GM15510 (cell line): ENCODE data around the gene TRMT61A.

Experiments
- POLR2A ChIP-seq: IDR thresholded peaks from 3 replicates; pipeline ENCODE4 v1.6.1; 2011; ENCODE audit warnings: borderline replicate concordance; ENCODE audit not compliant: insufficient read length; ENCODE audit errors: extremely low read depth

TRMT61A gene

DNA sequence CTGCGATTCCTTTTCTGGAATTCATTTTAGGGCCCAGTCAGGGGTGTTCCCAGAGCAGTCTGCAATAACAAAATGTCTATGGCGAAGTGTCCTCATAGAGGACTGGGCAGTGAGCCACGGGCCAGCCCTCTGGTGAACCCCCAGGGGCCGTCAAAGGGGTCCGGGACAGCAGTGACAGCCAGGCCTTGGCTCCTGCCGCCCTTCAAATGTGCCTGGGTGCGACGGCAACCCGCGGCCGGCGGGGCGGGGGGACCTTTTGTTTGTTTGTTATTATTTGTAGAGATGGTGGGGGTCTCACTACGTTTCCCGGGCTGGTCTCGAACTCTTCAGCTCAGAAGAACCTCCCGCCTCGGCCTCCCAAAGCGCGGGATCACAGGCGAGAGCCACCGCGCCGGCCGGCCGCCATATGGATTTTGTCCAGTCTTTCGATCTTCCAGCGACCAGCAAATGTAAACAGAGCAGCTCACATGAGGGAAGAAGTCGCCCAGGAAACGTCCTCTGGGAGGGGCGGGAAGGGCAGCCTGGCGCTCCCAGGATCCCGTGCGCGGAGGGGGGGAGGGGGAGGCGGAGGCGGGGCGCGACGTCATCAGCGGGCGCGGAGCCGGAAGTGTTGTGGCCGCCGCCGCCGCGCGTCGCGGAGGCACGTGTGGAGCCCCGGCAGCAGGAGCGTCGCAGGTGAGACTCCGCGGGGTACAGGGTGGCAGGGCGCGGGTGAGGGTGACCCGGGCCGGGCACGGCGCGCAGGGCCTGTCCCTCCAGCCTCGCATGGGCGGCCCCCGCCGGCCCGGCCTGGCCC is at the start of gene TRMT61A:
TSS of gene TRMT61A (plus strand) at position 610 of the 796 bp plus-strand sequence. CDS start 783 bp downstream, outside the sequence.
- TF ChIP-seq POLR2A, result peak; percentile 75

DNA sequence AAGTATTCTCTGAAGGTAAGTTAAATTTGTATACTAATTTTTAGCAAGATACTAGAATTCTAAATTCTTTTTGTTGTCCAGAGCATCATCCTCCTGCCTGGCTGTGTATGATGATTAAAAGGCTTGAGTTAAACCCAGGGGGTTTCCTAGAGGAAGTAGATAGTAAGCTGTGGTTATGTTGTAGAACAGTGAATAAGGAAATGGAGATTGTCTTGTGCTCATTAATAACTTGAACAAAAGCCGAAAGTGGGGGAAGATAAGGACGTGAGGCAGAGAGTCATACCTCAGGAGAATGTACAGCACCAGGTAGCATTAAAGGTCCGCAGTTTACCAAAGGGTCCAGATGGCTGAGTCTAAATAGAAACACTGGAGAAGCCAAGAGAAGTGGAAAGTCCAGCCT is 48.4 kb upstream of the TRMT61A start:
- no peak for TF ChIP-seq POLR2A

DNA sequence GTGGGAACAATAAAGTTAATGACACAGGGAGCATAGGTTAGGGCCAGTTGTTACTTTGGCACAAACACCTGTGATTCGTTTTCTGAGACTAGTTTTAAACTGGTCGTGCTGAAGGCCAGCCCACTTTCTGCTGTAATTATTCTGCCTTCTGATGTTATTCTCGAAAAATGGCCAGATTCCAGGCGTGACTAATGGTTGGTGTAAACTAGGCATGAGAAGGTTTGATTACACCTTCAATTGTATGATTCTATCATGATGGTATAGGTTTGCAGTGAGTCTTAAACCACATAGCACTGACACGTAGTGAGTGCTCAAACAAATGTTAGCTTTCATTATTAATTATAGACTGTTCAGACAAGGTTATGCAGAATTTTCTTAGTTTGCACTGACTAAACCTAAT is 45.4 kb upstream of the TRMT61A start:
- no peak for TF ChIP-seq POLR2A

DNA sequence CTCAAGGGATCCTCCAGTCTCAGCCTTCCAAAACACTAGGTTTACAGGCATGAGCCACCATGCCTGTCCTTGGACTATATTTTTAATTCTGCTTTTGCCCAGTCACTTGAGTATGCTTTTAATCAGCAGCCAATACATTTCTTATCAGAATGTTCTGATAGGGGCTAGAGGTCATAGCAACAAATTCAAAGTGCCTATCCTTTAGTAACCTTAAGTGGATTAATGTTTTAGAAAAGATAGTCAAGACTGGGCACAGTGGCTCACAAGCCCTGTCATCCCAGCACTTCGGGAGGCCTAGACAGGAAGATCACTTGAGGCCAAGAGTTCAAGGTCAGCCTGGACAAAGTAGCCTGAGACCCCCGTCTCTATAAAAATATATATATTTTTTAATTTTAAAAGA is 43.5 kb upstream of the TRMT61A start:
- TF ChIP-seq POLR2A, result no peak

DNA sequence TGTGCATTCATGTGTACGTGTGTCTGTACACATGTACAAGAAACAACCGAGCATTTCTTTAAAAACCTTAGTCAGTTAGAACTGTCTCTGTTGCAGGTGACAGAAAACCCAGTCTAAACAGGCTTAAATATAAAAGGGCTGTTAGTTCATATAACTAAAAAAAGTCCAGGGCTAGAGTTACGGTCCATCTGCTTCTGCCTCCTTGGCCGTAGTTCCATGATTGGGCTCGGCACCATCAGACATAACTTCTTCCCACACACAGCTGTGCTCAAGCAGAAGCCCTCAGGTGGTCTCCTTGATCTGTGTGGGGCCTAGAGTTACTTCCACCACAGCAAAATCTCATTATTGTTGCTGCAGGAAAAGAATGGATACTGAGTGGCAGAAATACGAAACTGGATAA is 40.9 kb upstream of the TRMT61A start:
- no peak for TF ChIP-seq POLR2A

DNA sequence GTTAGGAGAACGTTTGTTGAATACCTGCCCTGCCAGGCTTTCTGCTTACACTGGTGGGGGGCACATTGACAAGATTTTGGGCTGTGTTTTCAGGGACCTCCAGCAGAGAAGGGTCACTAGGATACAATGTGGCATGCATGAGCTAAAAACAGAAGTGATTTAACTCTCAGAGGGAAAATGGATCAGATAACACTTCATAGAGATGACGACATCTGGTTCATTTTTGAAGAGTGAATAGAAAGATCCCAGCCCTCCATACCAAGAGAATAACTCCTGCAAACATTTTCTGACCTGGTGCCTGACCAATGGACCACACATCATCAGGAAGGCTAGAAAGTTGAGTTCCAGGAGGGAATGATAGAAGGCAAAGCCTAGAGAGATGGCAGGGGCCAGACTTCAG is 40.0 kb upstream of the TRMT61A start:
- no peak for TF ChIP-seq POLR2A

DNA sequence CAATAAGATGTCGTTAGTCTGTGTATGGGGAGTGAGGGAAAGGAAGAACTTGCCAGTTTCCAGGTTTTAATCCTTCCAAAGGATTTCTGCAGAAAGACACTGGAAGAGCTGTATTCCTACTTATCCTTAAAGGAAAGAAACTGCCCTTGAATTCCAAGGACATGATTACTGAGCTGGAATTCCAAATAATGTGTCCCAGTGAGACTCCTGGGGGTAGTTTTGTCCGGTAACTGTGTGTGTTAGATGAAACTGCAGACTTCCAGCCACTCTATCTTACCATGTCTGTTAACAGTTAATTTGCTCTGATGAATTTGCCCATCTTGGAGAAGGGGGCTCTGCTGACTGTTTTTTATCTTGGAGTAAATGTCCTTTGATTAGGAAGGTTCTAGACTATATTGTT is 39.4 kb upstream of the TRMT61A start:
- TF ChIP-seq POLR2A, result no peak

DNA sequence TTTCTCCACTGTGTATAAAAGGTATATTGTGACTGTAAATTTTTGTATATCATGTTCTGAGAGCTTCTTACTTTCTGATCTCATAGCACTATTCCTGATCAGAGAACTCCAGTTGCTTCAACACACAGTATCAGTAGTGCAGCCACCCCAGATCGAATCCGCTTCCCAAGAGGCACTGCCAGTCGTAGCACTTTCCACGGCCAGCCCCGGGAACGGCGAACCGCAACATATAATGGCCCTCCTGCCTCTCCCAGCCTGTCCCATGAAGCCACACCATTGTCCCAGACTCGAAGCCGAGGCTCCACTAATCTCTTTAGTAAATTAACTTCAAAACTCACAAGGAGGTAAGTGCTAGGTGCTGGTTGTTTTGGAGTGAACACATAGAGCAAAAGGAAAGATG is 37.3 kb upstream of the TRMT61A start:
- no peak for TF ChIP-seq POLR2A

DNA sequence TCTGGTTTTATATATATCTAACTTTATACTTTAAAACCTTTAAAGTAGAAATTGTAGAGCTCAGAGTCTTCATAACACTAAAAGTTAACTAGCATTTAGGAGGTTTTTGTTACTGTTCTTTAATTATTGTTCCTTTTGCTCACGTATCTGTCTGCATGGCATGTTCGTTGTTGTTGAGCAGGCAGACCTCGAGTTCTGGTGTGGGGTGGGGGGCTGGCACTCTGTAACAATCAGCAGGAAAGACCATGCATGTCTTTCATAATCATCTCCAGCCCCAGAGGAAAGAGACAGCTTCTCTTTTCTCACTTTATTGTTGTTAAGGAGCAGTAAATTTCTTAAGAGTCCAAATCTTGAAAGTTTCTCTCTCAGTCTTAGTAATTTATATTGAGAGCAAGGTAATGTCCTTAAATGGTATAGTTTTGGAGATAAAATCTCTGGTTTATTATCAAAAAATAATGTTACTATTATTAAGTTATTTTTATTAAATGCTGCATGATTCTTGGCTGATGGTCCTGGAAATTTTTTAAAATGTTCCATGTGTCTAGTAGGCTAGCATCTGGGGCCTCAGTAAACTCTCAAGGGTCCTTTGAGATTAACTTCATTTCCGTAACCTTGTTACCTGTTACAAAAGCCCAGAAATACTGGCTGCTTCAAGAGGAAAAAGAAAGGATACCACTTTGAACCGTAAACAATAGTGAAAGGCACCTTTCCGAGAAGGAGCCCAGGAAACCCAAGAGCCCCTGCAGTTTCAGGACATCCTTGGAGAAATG is 36.7 kb upstream of the TRMT61A start:
- no peak for TF ChIP-seq POLR2A

DNA sequence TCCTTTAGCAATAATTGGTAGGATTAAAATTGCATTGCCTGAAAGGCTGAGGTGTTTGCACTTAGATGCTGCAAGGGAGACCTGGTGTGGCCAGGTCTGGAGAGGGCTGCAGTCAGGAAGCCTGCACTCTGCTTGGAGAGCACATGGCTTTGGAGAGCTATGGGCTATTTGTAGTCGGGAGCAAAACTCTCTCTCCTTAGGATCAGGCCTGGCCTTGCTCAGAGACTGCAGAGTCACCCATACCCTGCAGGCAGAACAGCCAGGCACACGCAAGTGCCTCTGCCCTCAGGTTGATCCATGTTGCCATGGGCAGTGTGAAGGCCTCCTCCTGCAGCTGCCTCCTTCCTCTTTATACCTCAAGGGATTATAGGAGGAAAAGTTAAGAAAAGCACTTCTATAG is 33.1 kb upstream of the TRMT61A start:
- no peak for TF ChIP-seq POLR2A

DNA sequence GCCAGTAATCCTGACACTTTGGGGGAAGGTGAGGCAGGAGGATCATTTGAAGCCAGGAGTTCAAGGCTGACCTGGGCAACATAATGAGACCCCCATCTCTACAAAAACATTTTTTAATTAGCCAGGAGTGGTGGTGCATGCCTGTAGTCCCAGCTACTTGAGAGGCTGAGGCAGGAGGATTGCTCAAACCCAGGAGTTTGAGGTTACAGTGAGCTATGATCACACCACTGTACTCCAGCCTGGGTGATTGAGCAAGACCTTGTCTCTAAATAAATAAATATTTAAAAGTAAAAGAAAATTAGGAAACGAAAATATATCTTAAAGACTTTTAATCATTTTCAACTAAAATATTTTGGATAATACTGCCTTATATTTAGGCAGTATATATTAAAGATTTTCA is 32.2 kb upstream of the TRMT61A start:
- TF ChIP-seq POLR2A, result no peak

DNA sequence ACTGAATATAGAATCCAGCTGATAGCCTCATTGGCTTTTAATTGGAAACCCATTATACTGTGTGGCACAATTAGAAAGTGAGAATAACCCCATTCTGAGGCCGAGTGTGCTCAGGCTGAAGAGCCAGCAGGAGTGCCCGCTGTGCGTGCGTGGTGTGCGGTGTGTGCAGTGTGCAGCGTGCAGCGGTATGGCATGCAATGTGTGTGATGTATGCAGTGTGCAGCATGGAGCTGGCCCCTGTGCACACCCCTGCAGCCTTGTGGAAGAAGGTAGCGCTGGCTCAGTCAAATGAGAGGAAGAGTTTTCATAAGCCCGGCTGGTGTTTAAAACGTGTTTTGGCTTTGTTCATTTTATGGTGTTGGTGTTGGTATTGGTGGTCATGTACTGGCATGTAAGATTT is 29.3 kb upstream of the TRMT61A start:
- no peak for TF ChIP-seq POLR2A

DNA sequence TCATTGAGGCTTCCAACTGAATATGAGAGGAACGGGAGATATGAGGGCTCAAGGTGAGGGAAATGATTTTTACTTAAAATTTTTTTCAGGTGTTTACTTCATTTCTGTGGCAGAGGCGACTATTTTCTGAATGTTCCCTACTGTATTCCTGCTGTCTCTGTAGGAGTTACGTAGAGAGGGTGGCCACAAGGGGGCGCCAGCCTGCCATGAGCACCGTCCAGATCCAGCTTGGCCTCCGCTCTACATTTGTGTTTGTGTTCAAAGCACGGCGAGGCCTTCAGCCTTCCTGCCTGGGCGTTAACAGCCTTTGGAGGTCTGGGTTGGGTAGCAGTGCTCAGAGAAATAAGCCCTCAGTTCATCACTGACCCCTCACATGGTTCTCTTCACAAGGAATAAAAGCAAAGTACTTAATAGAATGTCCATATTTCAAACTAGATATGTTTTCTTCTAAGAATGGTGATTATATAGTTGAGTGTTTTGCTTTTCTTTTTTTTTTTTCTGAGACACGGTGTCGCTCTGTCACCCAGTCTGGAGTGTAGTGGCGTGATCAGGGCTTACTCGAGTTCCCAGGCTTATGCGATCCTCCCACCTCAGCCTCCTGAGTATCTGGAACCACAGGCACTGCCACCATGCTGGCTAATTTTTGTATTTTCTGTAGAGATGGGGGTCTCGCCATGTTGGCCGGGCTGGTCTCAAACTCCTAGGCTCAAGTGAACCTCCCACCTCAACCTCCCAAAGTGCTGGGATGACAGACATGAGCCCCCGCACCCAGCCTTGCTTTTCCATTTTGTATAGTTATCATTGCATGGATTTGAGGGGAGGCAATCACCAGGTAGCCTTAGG is 28.6 kb upstream of the TRMT61A start:
- no peak for TF ChIP-seq POLR2A

DNA sequence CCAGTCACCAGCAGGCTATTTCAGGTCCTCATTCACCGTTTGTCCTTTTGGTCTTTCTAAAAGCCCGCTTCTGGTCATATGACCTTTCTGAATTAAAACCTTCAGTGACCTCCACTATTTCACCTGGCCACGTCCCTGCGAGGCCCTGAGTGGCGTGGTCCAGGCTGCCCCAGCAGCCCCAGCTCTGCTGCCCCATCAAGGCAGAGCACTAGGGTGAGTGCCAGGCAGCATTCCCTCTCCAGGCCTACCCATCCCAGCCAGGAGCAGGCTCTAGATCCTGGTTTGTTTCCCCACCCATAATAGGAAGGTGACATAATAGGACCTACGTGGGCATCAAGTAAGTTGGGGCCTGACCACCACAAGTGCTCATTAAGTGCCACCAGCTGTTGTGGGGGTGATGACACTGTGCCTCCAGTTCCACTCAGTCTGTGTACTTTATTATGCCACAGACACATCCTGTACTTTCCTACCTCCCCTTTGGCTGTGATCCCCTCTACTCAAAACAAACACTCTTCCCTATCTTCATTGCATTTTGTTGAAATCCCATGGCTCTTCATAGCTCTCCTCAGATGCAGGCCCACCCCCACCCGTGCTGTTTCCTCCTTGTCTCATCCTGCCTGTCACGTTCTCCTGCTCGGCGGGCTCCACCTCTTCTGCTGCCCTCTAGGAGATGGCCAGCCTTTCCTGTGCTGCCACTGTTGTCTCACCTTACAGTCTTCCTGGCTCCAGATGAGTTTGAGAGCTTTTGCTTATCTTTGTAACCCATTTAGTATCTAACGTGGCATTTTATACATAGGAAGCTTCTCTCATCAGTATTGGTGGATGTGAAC is 27.7 kb upstream of the TRMT61A start:
- no peak for TF ChIP-seq POLR2A

DNA sequence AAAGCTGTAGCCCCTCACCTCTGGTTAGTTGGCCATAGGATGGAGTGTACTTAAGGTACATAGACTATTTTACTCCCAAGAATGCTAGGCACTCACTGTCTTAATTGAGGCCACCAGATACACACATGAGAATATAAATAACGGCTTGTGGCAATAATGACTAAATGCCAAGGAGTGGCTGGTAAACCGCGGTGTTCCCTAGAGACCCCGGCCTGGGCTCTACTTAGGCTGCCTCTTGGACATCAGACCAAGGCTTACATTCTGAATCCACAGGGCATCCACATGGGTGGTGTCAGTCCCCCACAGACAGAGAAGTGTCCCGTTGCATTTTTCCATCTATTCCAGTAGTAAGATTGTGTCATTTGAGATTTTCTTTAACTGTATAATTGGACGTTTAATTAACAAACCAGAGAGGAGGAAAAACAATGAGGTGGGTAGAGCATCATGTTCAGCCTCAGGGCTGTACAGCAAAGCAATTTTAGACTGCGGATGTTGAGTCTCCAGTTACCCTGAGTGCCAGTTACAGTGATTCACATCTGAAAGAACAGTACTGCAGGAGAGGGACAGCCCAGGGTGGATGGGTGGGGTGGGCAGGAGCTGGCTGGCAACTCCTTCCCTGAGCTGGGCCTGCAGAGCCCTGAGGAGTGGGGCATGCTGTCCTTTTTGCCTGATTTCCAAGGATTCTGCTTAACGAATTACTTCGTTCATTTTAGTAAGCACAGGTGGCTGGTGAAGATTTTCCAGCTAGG is 26.9 kb upstream of the TRMT61A start:
- no peak for TF ChIP-seq POLR2A

DNA sequence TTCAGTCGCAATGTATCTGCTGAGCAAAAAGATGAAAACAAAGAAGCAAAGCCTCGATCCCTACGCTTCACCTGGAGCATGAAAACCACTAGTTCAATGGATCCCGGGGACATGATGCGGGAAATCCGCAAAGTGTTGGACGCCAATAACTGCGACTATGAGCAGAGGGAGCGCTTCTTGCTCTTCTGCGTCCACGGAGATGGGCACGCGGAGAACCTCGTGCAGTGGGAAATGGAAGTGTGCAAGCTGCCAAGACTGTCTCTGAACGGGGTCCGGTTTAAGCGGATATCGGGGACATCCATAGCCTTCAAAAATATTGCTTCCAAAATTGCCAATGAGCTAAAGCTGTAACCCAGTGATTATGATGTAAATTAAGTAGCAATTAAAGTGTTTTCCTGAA is 26.1 kb upstream of the TRMT61A start:
- TF ChIP-seq POLR2A, result no peak
